ENCODE data around the gene WDR46.

Gene WDR46

DNA sequence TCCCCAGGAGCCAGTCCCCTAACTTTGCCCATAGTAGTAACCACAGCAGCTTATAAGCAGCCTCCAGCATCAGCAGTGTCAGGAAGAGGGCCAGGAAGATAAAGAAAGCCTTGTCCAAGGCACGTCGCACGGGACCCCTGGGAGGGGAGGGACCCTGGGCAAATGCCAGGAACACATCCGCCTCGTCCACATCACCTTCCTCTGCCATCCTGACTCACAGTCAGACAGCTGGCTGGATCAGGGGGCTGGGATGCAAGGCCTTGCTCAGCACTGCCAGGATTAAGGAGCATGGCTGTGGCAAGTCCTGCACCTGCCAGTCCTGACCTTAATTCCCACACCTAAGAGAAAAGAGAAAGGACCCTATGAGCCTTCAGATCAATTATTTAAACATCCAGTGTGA, 40.0 kb upstream of the WDR46 start:
- peak; percentile 82 for DNase-seq
- Histone ChIP-seq H3K36me3 (no peaks in the 10 kb centered on the region), H3K27ac (no peak overlapping the region), H3K27me3 (ENCODE audit: insufficient read depth, low read depth, severe bottlenecking) (no peaks in the 10 kb centered on the region), H3K9me3 (ENCODE audit: severe bottlenecking) (no peaks in the 10 kb centered on the region), H3K4me3 (ENCODE audit: low read depth, low read length) (no peak overlapping the region)
- TF ChIP-seq, protein P1, sequence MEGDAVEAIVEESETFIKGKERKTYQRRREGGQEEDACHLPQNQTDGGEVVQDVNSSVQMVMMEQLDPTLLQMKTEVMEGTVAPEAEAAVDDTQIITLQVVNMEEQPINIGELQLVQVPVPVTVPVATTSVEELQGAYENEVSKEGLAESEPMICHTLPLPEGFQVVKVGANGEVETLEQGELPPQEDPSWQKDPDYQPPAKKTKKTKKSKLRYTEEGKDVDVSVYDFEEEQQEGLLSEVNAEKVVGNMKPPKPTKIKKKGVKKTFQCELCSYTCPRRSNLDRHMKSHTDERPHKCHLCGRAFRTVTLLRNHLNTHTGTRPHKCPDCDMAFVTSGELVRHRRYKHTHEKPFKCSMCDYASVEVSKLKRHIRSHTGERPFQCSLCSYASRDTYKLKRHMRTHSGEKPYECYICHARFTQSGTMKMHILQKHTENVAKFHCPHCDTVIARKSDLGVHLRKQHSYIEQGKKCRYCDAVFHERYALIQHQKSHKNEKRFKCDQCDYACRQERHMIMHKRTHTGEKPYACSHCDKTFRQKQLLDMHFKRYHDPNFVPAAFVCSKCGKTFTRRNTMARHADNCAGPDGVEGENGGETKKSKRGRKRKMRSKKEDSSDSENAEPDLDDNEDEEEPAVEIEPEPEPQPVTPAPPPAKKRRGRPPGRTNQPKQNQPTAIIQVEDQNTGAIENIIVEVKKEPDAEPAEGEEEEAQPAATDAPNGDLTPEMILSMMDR (IDR thresholded peaks at IDR 0.05; ENCODE audit: low read depth, low read length) = 0 out of 2 replicates have a peak, but pooled peaks have one; percentile 26

DNA sequence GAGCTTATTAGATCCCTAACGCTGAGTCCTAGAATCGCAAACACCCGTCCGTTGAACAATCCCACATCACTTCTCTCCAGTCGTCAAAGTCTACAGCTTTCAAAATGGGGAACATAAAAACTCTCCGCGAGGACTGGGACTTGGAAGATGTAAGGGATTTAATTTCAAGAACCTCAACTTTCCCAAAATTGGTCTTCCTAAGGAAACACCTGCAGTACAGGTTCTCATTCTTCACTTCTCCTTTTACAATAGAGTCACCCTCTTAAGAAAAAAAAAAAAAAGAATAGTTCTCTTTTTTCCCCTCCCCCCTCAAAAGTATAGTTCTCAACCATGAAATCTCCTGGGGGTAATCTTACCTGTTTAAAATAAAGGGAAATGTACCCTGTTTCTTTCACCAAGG, 35.1 kb upstream of the WDR46 start:
- Histone ChIP-seq H3K9me3 (ENCODE audit: severe bottlenecking) (no peaks in the 10 kb centered on the region), H3K27me3 (ENCODE audit: insufficient read depth, low read depth, severe bottlenecking) (no peaks in the 10 kb centered on the region), H3K36me3 (peaks cover 31% of the 10 kb centered on the region), H3K4me3 (ENCODE audit: low read depth, low read length) (peak overlapping the region; percentile 71), H3K27ac (peak overlapping the region; percentile 89)
- DNase-seq = no peak
- TF ChIP-seq, protein P1 (IDR thresholded peaks at IDR 0.05; ENCODE audit: low read depth, low read length) = no peak

DNA sequence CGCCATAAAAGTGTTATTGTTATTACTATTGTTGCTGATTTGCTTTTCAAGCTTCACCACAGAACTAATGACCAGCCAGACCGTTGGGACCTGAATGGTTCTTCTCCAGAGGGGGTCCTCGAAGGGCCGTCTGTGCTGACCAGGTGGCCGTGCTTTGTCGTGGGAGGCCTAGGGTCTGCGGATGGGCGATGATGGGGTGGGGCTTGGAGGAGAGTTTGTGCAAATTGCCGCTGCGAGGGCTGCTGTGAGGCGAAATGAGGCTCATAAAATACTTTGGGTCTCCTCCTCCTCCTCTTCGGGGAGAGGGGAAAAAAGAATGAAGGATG, 34.5 kb upstream of the WDR46 start:
- H3K27ac ChIP-seq = peak overlapping the region; percentile 89
- peak; percentile 82 for DNase-seq

DNA sequence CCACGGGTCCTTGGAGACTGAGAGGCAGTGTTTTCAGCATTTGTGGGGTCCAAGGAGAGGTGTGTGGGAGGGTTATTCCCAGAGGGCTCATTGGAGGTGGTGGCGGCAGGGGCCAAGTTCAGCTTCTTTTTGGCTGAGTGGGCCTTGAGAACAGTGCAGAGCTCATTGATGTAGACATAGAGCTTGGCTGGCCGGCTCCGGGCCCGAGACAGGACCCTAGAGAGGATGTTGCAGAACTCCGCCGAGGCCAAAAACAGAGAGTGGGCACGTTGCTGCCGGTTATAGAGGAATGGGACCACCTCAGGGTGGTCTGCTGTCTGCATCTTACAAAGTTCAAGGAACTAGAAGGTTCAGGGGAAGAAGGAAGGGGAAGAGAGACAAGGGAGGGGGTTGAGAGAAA, 32.2 kb upstream of the WDR46 start:
- Histone ChIP-seq H3K27ac (no peak overlapping the region; the same call in none of the 2 replicates), H3K27me3 (ENCODE audit: insufficient read depth, low read depth, severe bottlenecking) (no peaks in the 10 kb centered on the region), H3K4me3 (ENCODE audit: low read depth, low read length) (no peak overlapping the region), H3K36me3 (peaks cover 45% of the 10 kb centered on the region), H3K9me3 (ENCODE audit: severe bottlenecking) (no peaks in the 10 kb centered on the region)
- DNase-seq = no peak
- TF ChIP-seq, protein P1 (IDR thresholded peaks at IDR 0.05; ENCODE audit: low read depth, low read length) = no peak

More for the DNA sequence above, 34.5 kb upstream of the WDR46 start:
- no peaks in the 10 kb centered on the region for H3K9me3 ChIP-seq (ENCODE audit: severe bottlenecking)
- H3K4me3 ChIP-seq (ENCODE audit: low read depth, low read length) = peak overlapping the region; percentile 71
- TF ChIP-seq, protein P1 (IDR thresholded peaks at IDR 0.05; ENCODE audit: low read depth, low read length) = peak; percentile 25; the same call in 1 of the 2 replicates
- H3K27me3 ChIP-seq (ENCODE audit: insufficient read depth, low read depth, severe bottlenecking) = no peaks in the 10 kb centered on the region
- H3K36me3 ChIP-seq = peaks cover 36% of the 10 kb centered on the region

DNA sequence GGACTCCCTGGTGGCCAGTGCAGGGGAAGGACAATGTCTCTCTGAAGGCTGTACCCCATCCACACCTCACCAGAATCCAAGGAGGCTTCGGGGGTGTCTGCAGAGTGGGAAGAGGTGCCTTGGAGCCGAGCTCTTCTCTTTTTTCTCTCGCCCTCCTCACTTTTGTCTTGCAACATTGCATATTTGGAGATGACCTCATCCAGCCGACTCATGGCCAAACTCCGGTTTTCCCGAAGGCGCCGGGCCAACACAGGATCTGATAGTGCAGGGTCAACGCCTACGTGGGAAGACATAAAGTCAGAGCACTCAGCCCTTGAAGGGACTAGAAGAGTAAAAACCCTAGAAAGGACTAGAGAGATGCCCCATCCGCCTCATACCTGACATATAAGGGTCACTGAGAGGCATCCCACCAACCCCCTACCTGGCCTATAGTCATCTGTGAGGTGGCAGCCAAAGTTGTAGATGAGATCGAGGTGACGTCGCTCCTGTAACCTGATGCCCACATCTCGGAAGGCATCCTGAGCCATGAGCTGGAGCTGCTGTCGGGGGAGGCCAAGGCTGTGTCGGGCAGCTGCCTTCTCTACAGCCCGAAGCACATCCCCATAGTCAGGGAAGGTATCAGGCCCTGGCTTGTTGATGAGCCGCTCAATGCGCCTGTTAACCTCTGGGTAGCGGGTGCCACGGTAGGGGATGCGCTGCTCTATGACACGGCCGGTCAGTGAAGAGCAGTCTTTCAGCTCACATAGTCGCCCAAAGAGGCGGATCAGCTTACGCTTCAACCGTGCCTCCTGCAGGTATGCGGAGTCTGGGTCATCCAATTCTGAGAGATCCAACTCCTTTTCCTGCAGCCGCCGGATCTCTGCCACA, 31.5 kb upstream of the WDR46 start:
- Histone ChIP-seq H3K4me3 (ENCODE audit: low read depth, low read length) (no peak overlapping the region), H3K9me3 (ENCODE audit: severe bottlenecking) (no peaks in the 10 kb centered on the region), H3K36me3 (peaks cover 46% of the 10 kb centered on the region), H3K27me3 (ENCODE audit: insufficient read depth, low read depth, severe bottlenecking) (no peaks in the 10 kb centered on the region), H3K27ac (no peak overlapping the region; the same call in 1 of the 2 replicates)
- DNase-seq = no peak
- TF ChIP-seq, protein P1 (IDR thresholded peaks at IDR 0.05; ENCODE audit: low read depth, low read length) = no peak
